HG03439 (cell line): ENCODE measurements around the gene CISD2.
"Not testable (repeated sequence)": the region's sequence is repeated elsewhere in the genome, so short reads cannot be mapped to it uniquely, and the experiment has no call there.

Source experiments
- ATAC-seq: cut with Tn5 transposase; IDR thresholded peaks from one replicate; pipeline ENCODE4 v1.9.1; 2021; ENCODE audit warnings: mild to moderate bottlenecking, moderate library complexity; ENCODE audit not compliant: unreplicated experiment

Gene CISD2

GRCh38 chr4:102901804-102902203 is 33.0 kb downstream of the CISD2 start:
- ATAC-seq, result no peak

DNA sequence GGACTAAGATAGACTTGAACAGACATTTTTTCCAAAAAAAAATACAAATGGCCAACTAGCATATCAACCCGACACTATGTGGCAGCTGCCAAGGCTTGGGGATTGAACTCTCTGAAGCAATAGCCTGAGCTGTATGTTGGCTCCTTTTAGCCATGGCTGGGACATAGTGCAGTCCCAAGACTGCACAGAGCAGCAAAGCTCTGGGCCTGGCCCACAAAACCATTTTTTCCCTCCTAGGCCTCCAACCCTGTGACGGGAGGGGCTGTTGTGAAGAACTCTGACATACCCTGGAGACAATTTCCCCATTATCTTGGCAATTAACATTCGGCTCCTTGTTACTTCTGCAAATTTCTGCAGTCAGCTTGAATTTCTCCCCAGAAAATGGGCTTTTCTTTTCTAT is 50.1 kb downstream of the CISD2 start:
- no peak for ATAC-seq

- ATAC-seq, result not testable (repeated sequence)
These were observed 50.9 kb downstream of the CISD2 start for GRCh38 chr4:102919697-102920096.

DNA sequence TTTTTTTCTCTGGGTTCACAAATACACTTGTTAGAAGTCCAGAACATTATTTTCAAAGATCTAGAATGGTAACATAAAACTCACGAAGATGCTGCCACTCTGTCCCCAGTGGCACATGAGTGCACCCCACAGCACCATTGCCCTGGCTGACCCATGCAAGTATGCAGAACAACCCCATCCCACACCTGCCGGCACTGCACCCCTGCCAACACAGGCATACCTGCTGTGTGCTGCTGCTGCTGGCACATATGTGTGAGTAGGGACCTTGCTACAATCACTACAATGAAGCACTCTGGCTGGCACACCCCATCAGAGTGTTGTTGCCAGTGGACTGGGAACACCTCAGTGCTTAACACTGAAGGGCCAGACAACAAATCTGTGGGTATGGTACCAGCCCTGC is 66.9 kb downstream of the CISD2 start:
- ATAC-seq, result no peak

- not testable (repeated sequence) for ATAC-seq
These were observed 69.3 kb downstream of the CISD2 start for GRCh38 chr4:102938063-102938462.
